Embryonic facial prominence (tissue), 1 donor: ENCODE measurements around the gene EXOSC3.
"Not testable (repeated sequence)": the region's sequence is repeated elsewhere in the genome, so short reads cannot be mapped to it uniquely, and the experiment has no call there.

Experiments used
- DNase-seq: peaks from one replicate; pipeline ENCODE4 v3.0.0-alpha.2; 2016; ENCODE audit errors: extremely low spot score

EXOSC3 gene

GRCh38 chr9:37784616-37785483 is at the start of gene EXOSC3:
Gene EXOSC3 (minus strand): TSS chr9:37785064. CDS start chr9:37785044, 20 bp downstream.
- peak; percentile 78 for DNase-seq

GRCh38 chr9:37827483-37828165 is 42.8 kb upstream of the EXOSC3 start:
- DNase-seq: no peak

GRCh38 chr9:37825174-37825573 is 40.3 kb upstream of the EXOSC3 start:
- DNase-seq: not testable (repeated sequence)

GRCh38 chr9:37820142-37820541 is 35.3 kb upstream of the EXOSC3 start:
- DNase-seq: no peak

- no peak for DNase-seq
Measured at GRCh38 chr9:37818849-37819248, 34.0 kb upstream of the EXOSC3 start.

- DNase-seq: no peak
Measured at GRCh38 chr9:37812773-37813379, 28.0 kb upstream of the EXOSC3 start.

GRCh38 chr9:37811906-37812476 is 27.1 kb upstream of the EXOSC3 start:
- DNase-seq: no peak

- DNase-seq: not testable (repeated sequence)
Measured at GRCh38 chr9:37809676-37810075, 24.8 kb upstream of the EXOSC3 start.

GRCh38 chr9:37806271-37806670 is 21.4 kb upstream of the EXOSC3 start:
- no peak for DNase-seq

GRCh38 chr9:37801959-37802711 is 17.3 kb upstream of the EXOSC3 start:
- no peak for DNase-seq

- no peak for DNase-seq
Measured at GRCh38 chr9:37801287-37801850, 16.5 kb upstream of the EXOSC3 start.

- DNase-seq: peak; percentile 58
Measured at GRCh38 chr9:37800631-37801286, 15.9 kb upstream of the EXOSC3 start, which contains the start of gene DCAF10. Gene DCAF10 (plus strand): TSS chr9:37800797. CDS start chr9:37800867, 70 bp downstream.

GRCh38 chr9:37798677-37799076 is 13.8 kb upstream of the EXOSC3 start:
- no peak for DNase-seq

- DNase-seq: no peak
Measured at GRCh38 chr9:37796232-37796631, 11.4 kb upstream of the EXOSC3 start.

- DNase-seq: no peak
Measured at GRCh38 chr9:37792122-37792521, 7.3 kb upstream of the EXOSC3 start.

GRCh38 chr9:37790096-37790495 is 5.2 kb upstream of the EXOSC3 start:
- DNase-seq: no peak

GRCh38 chr9:37788332-37788731 is 3.5 kb upstream of the EXOSC3 start:
- no peak for DNase-seq

- DNase-seq: no peak
Measured at GRCh38 chr9:37787059-37787458, 2.2 kb upstream of the EXOSC3 start.

- DNase-seq: no peak
Measured at GRCh38 chr9:37784291-37784615, 611 bp downstream of the EXOSC3 start.

- DNase-seq: no peak
Measured at GRCh38 chr9:37778534-37778933, 6.3 kb downstream of the EXOSC3 start.

GRCh38 chr9:37776328-37776727 is 8.5 kb downstream of the EXOSC3 start:
- DNase-seq: no peak
